Right cardiac atrium (tissue), 5 donors: Measurements from ENCODE around the gene CDK4. TPM values are rescaled to one million over a fixed set of nuclear protein-coding genes. Genes with fewer than 3 reads are reported as not detected.
A peak's percentile ranks its signal among the peaks of the same experiment; 100 is the strongest.

Experiments used
- ATAC-seq, 2 donors: fragments of 200-7000 bp; cut with Tn5 transposase; one replicate each; pipeline versions ENCODE4 v1.8.0 to v1.9.1; 2020; ENCODE audit warnings: moderate library complexity in 2 of 2, mild to moderate bottlenecking in 1 of 2
- DNase-seq, 3 donors: peaks; one replicate each; pipeline ENCODE4 v3.0.0-alpha.2; 2020
- H3K27ac ChIP-seq: one replicate; pipeline ENCODE4 v1.5.1; 2013; ENCODE audit warnings: mild to moderate bottlenecking, low read length, control low read depth, moderate library complexity
- H3K27me3 ChIP-seq: one replicate; pipeline ENCODE4 v1.6.1; 2013; ENCODE audit not compliant: control insufficient read depth, insufficient read depth
- H3K4me1 ChIP-seq: one replicate; pipeline ENCODE4 v1.6.1; 2013; ENCODE audit warnings: low read length; ENCODE audit not compliant: control insufficient read depth, insufficient read depth
- H3K4me3 ChIP-seq: one replicate; pipeline ENCODE4 v1.5.1; 2013; ENCODE audit warnings: low read length, control low read depth
- H3K9me3 ChIP-seq: one replicate; pipeline ENCODE4 v1.6.1; 2013; ENCODE audit warnings: low read length; ENCODE audit not compliant: control insufficient read depth
- WGBS: extraction: QIAGEN DNeasy Blood & Tissue Kit; methylation state at CpG from one replicate; pipeline ENCODE4 v1.1.7; 2013; 5-methylcytosine and 5-hydroxymethylcytosine counted together
- intact Hi-C, 4 donors: fragments of 100-400 bp; cut with DNase I; formaldehyde crosslinking; loops; one replicate each; pipeline versions ENCODE4 v1.11.0 to v1.14.0; 2022 to 2023
- polyA plus RNA-seq: library from polyadenylated mRNA; stranded (reverse); fragments of 200-250 nt; gene quantifications from one replicate; pipeline ENCODE4 v1.2.3, GENCODE V29; 2013
- total RNA-seq, 4 donors: library from RNA; stranded (reverse); fragmentation: NEBNext Ultra II Directional; extraction: Animal tissue kit (Norgen Biotek cat#: 25700); gene quantifications; one replicate each; pipeline ENCODE4 v1.2.1, GENCODE V29; 2021
- donor health status: healthy with polysubstance abuse.
- donor health status: DM: no; HTN: yes; CAD: no.
- donor health status: DM: no; HTN: no; CAD: no.
- donor health status: DM: no; HTN: yes; CAD: no; lungs with severe emphysema.
- donor health status: DM: yes; HTN: yes; CAD: no.

Gene CDK4
- total and polyA plus RNA-seq, 5 donors: 29.7 to 53.9 (median 53.2) TPM

- Histone ChIP-seq H3K27me3 (no peaks in the 10 kb centered on the region), H3K4me1 (peaks cover 2% of the 10 kb centered on the region), H3K9me3 (no peaks in the 10 kb centered on the region), H3K4me3 (peak overlapping the region; percentile 97), H3K27ac (no peak overlapping the region)
- DNase-seq: peak in 1 of 3 donors; percentile 75
- under 1% methylated on average over 33 of the region's 34 CpGs for WGBS
- ATAC-seq: no peak
- intact Hi-C loops: no loop called here
Observed at GRCh38 chr12:57755194-57755453, 3.0 kb upstream of the CDK4 start.

GRCh38 chr12:57754411-57755193 is 2.5 kb upstream of the CDK4 start, which contains the start of gene MARCHF9:
Gene MARCHF9, plus strand, starts transcription at chr12:57755103. Its CDS starts 426 bp downstream, at chr12:57755529.
- no peak within 1 kb of the TSS for H3K27ac ChIP-seq
- peaks cover 2% of the 10 kb centered on the region for H3K4me1 ChIP-seq
- H3K9me3 ChIP-seq: no peaks in the 10 kb centered on the region
- WGBS: 1% methylated on average over 41 of the region's 41 CpGs
- intact Hi-C loops: no loop called here
- no peaks in the 10 kb centered on the region for H3K27me3 ChIP-seq
- H3K4me3 ChIP-seq: peak within 1 kb of the TSS; percentile 97
- peak; percentile 57 to 86 (median 84) for DNase-seq
- peak in 1 of 2 donors; percentile 2 for ATAC-seq

- H3K4me1 ChIP-seq: peaks cover 2% of the 10 kb centered on the region
- no peak overlapping the region for H3K27ac ChIP-seq
- 24% methylated on average over 1 of the region's 1 CpG for WGBS
- H3K27me3 ChIP-seq: no peaks in the 10 kb centered on the region
- DNase-seq (peak in 1 of 3 donors; percentile 37), ATAC-seq (no peak)
- intact Hi-C loops: no loop called here
- no peaks in the 10 kb centered on the region for H3K9me3 ChIP-seq
- no peak overlapping the region for H3K4me3 ChIP-seq
Observed at GRCh38 chr12:57753756-57754337, 1.7 kb upstream of the CDK4 start.

- peaks cover 2% of the 10 kb centered on the region for H3K4me1 ChIP-seq
- H3K27ac ChIP-seq: no peak overlapping the region
- H3K4me3 ChIP-seq: peak overlapping the region; percentile 12
- H3K27me3 ChIP-seq: no peaks in the 10 kb centered on the region
- intact Hi-C loops: no loop called here
- no peak for ATAC-seq
- H3K9me3 ChIP-seq: no peaks in the 10 kb centered on the region
- no peak for DNase-seq
- under 1% methylated on average over 5 of the region's 5 CpGs for WGBS
Observed at GRCh38 chr12:57752668-57753000, 524 bp upstream of the CDK4 start.

- WGBS: 12% methylated on average over 8 of the region's 8 CpGs
- DNase-seq (peak in 2 of 3 donors; percentile 40 to 44), ATAC-seq (peak in 1 of 2 donors; percentile 0)
- H3K4me1 ChIP-seq: peaks cover 2% of the 10 kb centered on the region
- intact Hi-C loops: no loop called here
- H3K9me3 ChIP-seq: no peaks in the 10 kb centered on the region
- no peaks in the 10 kb centered on the region for H3K27me3 ChIP-seq
- peak overlapping the region; percentile 58 for H3K4me3 ChIP-seq
- H3K27ac ChIP-seq: peak overlapping the region; percentile 65
Observed at GRCh38 chr12:57751432-57751787, 700 bp downstream of the CDK4 start.

GRCh38 chr12:57750561-57751431 is 1.3 kb downstream of the CDK4 start:
- 89% methylated on average over 15 of the region's 15 CpGs for WGBS
- Histone ChIP-seq H3K4me1 (peaks cover 2% of the 10 kb centered on the region), H3K27ac (peak overlapping the region; percentile 65), H3K9me3 (no peaks in the 10 kb centered on the region), H3K27me3 (no peaks in the 10 kb centered on the region), H3K4me3 (peak overlapping the region; percentile 58)
- ATAC-seq (no peak), DNase-seq (peak in 2 of 3 donors; percentile 36 to 52)
- intact Hi-C loops: no loop called here

- WGBS: 90% methylated on average over 5 of the region's 5 CpGs
- H3K27ac ChIP-seq: no peak overlapping the region
Observed at GRCh38 chr12:57749061-57749460, 3.0 kb downstream of the CDK4 start.

GRCh38 chr12:57746025-57746424 is 6.1 kb downstream of the CDK4 start:
- DNase-seq: no peak
- ATAC-seq: no peak
- Histone ChIP-seq H3K27me3 (no peaks in the 10 kb centered on the region), H3K4me1 (peaks cover 2% of the 10 kb centered on the region), H3K27ac (no peak overlapping the region), H3K4me3 (no peak overlapping the region), H3K9me3 (no peaks in the 10 kb centered on the region)
- WGBS: 90% methylated on average over 3 of the region's 3 CpGs
- intact Hi-C loops: no loop called here

More at GRCh38 chr12:57749061-57749460, 3.0 kb downstream of the CDK4 start:
- DNase-seq (peak in 2 of 3 donors; percentile 35 to 53), ATAC-seq (no peak)
- no peaks in the 10 kb centered on the region for H3K9me3 ChIP-seq
- no peak overlapping the region for H3K4me3 ChIP-seq
- H3K4me1 ChIP-seq: peaks cover 4% of the 10 kb centered on the region
- H3K27me3 ChIP-seq: no peaks in the 10 kb centered on the region
- intact Hi-C loops: no loop called here

GRCh38 chr12:57745485-57745881 is 6.6 kb downstream of the CDK4 start:
- ATAC-seq (peak; percentile 3 to 18), DNase-seq (peak in 1 of 3 donors; percentile 34)
- Histone ChIP-seq H3K4me1 (peaks cover 2% of the 10 kb centered on the region), H3K27ac (peak overlapping the region; percentile 97), H3K4me3 (peak overlapping the region; percentile 89), H3K27me3 (no peaks in the 10 kb centered on the region), H3K9me3 (no peaks in the 10 kb centered on the region)
- 38% methylated on average over 8 of the region's 8 CpGs for WGBS
- intact Hi-C loops: no loop called here

GRCh38 chr12:57744777-57745484 is 7.2 kb downstream of the CDK4 start, which contains the start of gene TSPAN31:
Gene TSPAN31, plus strand, starts transcription at chr12:57745039. Its CDS starts 116 bp downstream, at chr12:57745155.
- H3K27ac ChIP-seq: peak within 1 kb of the TSS; percentile 97
- DNase-seq (peak; percentile 98 to 99 (median 99)), ATAC-seq (peak; percentile 95 to 96)
- 1% methylated on average over 29 of the region's 29 CpGs for WGBS
- intact Hi-C loops: no loop called here
- peak within 1 kb of the TSS; percentile 89 for H3K4me3 ChIP-seq
- no peaks in the 10 kb centered on the region for H3K9me3 ChIP-seq
- no peaks in the 10 kb centered on the region for H3K27me3 ChIP-seq
- peaks cover 2% of the 10 kb centered on the region for H3K4me1 ChIP-seq
